Neutrophil (primary cell): ENCODE measurements around the gene PAWR.
"Not testable (repeated sequence)": the region's sequence is repeated elsewhere in the genome, so short reads cannot be mapped to it uniquely, and the experiment has no call there.

Source experiments
- H3K27ac ChIP-seq: fragments of 200-600 bp; sonication (generic); 2 replicates; pipeline ENCODE4 v1.5.1; 2016; ENCODE audit warnings: mild to moderate bottlenecking, moderate library complexity
- H3K27me3 ChIP-seq: fragments of 200-600 bp; sonication (generic); 2 replicates; pipeline ENCODE4 v1.6.0; 2016; ENCODE audit warnings: mild to moderate bottlenecking
- H3K36me3 ChIP-seq: fragments of 200-600 bp; sonication (generic); 2 replicates; pipeline ENCODE4 v1.5.1; 2017
- H3K4me1 ChIP-seq, 2 experiments: fragments of 200-600 bp in 1 of 2; sonication (generic) in 1 of 2; 1 replicate in 1 of 2; 2 replicates in 1 of 2; pipeline versions ENCODE4 v1.5.1 to v1.6.1; 2013 to 2016; ENCODE audit warnings: low read depth in 1 of 2, low read length in 1 of 2, mild to moderate bottlenecking in 1 of 2, moderate library complexity in 1 of 2; ENCODE audit not compliant: control insufficient read depth in 1 of 2, insufficient read depth in 1 of 2
- H3K4me3 ChIP-seq, 2 experiments: fragments of 200-600 bp in 1 of 2; sonication (generic) in 1 of 2; 1 replicate in 1 of 2; 2 replicates in 1 of 2; pipeline ENCODE4 v1.5.1; 2013 to 2016; ENCODE audit warnings: low read depth in 1 of 2, low read length in 1 of 2, mild to moderate bottlenecking in 1 of 2, moderate library complexity in 1 of 2
- H3K9me3 ChIP-seq: fragments of 200-600 bp; sonication (generic); 2 replicates; pipeline ENCODE4 v1.5.1; 2016
- CTCF ChIP-seq: fragments of 200-600 bp; sonication (generic); IDR thresholded peaks from 2 replicates; pipeline ENCODE4 v1.5.1; 2016; ENCODE audit warnings: antibody characterized with exemption

Gene PAWR

GRCh38 chr12:79547044-79547734 is 143.6 kb downstream of the PAWR start:
- H3K4me1 ChIP-seq = no peaks in the 10 kb centered on the region
- no peak overlapping the region for H3K27ac ChIP-seq
- TF ChIP-seq CTCF = no peak
- no peaks in the 10 kb centered on the region for H3K36me3 ChIP-seq
- H3K9me3 ChIP-seq = no peaks in the 10 kb centered on the region
- H3K27me3 ChIP-seq = no peaks in the 10 kb centered on the region
- no peak overlapping the region for H3K4me3 ChIP-seq

GRCh38 chr12:79546466-79547043 is 144.2 kb downstream of the PAWR start:
- no peak overlapping the region for H3K27ac ChIP-seq
- TF ChIP-seq CTCF = no peak

GRCh38 chr12:79544439-79544838 is 146.3 kb downstream of the PAWR start:
- H3K27me3 ChIP-seq, H3K36me3 ChIP-seq, H3K27ac ChIP-seq, H3K4me1 ChIP-seq, H3K9me3 ChIP-seq, H3K4me3 ChIP-seq: not testable (repeated sequence)

More at GRCh38 chr12:79546466-79547043, 144.2 kb downstream of the PAWR start:
- Histone ChIP-seq H3K9me3 (no peaks in the 10 kb centered on the region), H3K27me3 (no peaks in the 10 kb centered on the region), H3K4me3 (no peak overlapping the region), H3K36me3 (no peaks in the 10 kb centered on the region), H3K4me1 (no peaks in the 10 kb centered on the region)

- H3K4me3 ChIP-seq = no peak overlapping the region
- TF ChIP-seq CTCF = no peak
- H3K9me3 ChIP-seq = no peaks in the 10 kb centered on the region
- no peaks in the 10 kb centered on the region for H3K36me3 ChIP-seq
- no peak overlapping the region for H3K27ac ChIP-seq
- H3K27me3 ChIP-seq = no peaks in the 10 kb centered on the region
- H3K4me1 ChIP-seq = no peaks in the 10 kb centered on the region
Measured at GRCh38 chr12:79537675-79538074, 153.1 kb downstream of the PAWR start.

GRCh38 chr12:79535751-79536150 is 155.0 kb downstream of the PAWR start:
- Histone ChIP-seq H3K4me1 (no peaks in the 10 kb centered on the region), H3K4me3 (no peak overlapping the region)

More at GRCh38 chr12:79535751-79536150, 155.0 kb downstream of the PAWR start:
- Histone ChIP-seq H3K36me3 (no peaks in the 10 kb centered on the region), H3K9me3 (no peaks in the 10 kb centered on the region), H3K27ac (no peak overlapping the region), H3K27me3 (no peaks in the 10 kb centered on the region)
- TF ChIP-seq CTCF = no peak
